Measurements from ENCODE around the gene CNTNAP4.
A peak's percentile ranks its signal among the peaks of the same experiment; 100 is the strongest.

Gene CNTNAP4

GRCh38 chr16:76500006-76500405 is 222.8 kb downstream of the CNTNAP4 start:
- DNase-seq: no peak

GRCh38 chr16:76502063-76502462 is 224.9 kb downstream of the CNTNAP4 start:
- DNase-seq: no peak

- DNase-seq: no peak
These were observed 225.4 kb downstream of the CNTNAP4 start for GRCh38 chr16:76502555-76502954.

DNA sequence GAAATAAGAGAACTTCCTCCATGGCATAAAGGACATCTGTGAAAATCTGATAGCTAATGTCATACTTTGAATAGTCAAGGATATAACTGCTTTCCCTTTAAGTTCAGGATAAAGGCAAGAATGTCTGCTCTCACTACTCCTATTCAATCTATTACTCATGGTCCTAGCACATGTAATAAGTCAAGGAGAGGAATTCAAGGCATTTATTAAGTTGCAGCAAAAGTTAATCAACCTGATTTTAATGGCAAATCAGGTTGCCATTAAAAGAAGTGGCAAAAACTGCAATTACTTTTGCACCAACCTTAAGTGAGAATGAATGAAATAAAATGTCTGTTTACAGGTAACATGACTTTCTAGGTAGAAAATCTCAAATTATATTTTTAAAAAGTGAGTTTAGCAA is 225.9 kb downstream of the CNTNAP4 start:
- DNase-seq: no peak

DNA sequence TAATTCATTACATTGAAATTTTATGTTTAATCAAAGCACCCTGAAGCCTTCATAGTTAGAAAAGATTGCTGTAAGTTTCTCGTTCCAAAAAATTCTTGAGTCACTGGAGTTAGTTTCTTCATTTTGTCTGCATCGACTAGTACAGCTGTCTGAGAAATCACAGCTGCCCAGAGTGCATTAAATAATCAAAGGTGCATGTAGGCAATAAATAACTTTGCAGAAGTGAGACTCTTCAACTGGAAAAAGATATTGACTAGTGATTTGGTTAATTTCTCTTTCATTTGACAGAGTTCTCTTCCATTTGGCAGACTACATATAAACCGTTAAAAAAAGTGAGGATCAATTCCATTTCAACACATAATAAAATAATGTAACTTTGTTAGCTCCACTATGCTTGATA is 234.0 kb downstream of the CNTNAP4 start:
- DNase-seq: no peak

- DNase-seq: no peak
These were observed 241.6 kb downstream of the CNTNAP4 start for GRCh38 chr16:76518781-76519180.

DNA sequence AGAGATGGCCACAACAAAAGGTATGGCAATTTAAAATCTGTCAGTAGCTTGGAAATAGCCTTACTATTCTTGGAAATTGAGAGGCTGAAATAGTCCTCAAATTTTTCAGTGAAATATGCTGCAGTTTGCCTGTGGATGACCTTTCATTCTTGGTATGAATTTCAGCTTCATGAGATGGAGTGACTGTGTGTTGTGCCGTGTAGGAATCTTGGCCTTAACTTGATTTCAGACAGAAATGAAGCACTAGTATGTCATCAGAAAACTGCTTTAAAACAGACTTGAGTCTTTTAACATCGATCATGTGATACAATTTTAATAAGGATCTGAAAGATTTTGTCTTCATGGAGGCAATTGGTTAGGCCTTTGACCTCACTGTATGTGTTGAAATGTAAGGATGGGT is 247.2 kb downstream of the CNTNAP4 start:
- DNase-seq: no peak

- no peak for DNase-seq
These were observed 247.6 kb downstream of the CNTNAP4 start for GRCh38 chr16:76524769-76525168.

- DNase-seq: no peak
These were observed 250.0 kb downstream of the CNTNAP4 start for GRCh38 chr16:76527244-76527643.

- DNase-seq: no peak
These were observed 251.9 kb downstream of the CNTNAP4 start for GRCh38 chr16:76529120-76529519.

DNA sequence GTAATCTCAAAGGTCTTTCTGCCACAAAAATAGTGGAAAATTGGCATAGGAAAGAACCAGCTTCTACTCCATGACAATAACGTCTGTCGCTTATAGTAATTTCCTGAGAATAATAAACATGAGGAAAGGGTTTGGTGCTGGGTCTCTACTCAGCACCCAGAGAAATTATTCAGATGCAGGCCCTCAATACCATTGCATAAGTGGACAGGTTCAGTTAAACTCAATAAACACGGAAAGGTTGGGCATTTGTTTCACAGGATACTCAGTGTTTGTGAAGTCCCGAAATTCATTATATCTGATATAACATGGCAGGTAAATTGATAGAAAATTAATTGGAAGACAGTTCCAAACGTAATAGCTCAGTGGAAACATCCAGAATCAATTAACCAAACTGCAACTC is 254.0 kb downstream of the CNTNAP4 start:
- DNase-seq: no peak

DNA sequence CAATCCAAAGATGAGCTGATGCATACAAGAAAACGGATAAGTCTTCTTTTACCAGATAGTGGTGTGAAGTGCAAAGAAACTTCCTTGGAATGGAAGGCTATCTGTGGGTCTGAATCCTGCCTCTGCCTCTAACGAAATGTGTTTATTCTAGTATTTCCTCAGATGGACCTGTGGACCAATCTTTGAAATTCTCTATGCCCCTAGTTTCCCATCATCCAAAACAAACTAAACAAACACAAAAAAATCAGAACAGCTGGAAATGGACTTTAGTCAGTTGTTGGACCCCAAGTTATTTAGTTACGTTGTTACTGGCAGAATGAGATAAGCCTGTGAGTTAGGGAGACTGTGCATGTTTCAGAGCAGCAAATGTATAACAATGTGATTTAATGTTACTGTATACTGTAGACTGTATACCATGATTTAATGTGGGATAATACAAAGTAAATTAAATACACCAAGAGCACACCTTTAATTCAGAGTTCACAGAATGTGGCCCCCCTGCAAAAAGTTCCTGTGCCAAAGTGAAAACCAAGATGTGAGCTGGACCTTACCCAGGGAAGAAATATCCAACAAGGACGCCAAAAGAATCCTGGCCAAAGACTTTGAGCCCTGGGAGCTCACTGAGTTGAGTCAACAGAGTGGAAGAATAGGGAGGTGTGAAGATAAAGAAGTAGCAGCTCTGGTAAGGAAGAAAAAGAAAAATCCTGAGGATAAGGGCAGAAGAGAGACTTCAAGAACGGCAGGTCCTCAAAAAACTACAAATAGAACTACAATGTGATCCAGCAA is 255.2 kb downstream of the CNTNAP4 start:
- DNase-seq: no peak

- DNase-seq: no peak
These were observed 262.4 kb downstream of the CNTNAP4 start for GRCh38 chr16:76539609-76540008.

DNA sequence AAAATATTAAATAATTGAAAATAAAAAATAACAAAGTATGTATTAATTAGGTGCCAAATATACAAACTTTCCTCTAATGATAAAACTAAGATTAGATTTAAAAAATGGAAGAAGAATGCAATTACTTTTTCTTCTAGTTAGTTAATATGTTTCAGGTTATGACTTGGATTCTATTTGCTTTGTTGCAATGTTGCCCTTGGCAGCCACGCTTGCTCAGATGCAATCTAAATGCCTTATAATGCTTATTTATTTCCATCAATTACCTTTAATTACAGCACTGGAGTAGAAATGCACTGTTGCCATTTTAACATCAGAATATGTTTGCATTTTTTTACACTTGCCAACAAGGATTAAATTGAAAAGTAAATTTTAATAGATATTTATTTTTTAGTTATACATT is 263.9 kb downstream of the CNTNAP4 start:
- no peak for DNase-seq

- no peak for DNase-seq
These were observed 288.3 kb downstream of the CNTNAP4 start for GRCh38 chr16:76565542-76565941.

- DNase-seq: no peak
These were observed 294.6 kb downstream of the CNTNAP4 start for GRCh38 chr16:76571755-76572154.

DNA sequence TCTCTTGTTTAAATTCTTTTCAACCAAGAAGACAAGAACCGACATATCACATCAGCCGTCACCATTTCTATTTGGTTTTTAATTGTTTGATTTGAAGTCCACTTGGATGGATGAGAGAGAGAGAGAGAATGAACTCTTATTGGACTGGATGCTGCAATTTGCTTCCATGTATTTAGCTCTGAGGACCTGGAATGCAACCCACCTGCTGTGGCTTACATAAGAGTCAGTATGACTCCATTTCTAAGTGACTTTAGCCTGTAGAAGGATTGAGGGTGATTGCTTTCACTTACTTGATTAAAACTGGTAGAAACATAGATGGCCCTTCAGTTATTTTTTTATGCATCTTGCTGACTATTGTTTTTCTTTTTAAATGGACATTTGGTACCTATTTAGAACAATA is 296.1 kb downstream of the CNTNAP4 start:
- DNase-seq: no peak

DNA sequence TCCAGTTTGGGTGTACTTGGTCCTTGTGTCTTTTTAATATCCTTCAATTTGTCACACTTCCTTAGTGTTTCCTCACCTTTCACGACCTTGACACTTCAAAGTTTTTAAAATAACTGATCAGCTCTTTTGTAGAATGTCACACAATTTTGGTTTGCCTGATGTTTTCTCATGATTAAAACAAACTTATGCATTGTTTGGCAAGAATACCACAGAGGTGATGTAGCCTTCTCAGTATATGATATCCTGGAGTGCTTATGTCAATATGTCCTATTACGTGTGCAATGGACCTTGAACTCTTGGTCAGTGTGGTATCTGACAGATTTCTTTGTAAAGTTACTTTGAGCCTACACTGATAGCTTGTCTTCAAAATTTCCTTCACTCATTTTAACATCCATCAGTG is 297.4 kb downstream of the CNTNAP4 start:
- no peak for DNase-seq

- no peak for DNase-seq
These were observed 299.3 kb downstream of the CNTNAP4 start for GRCh38 chr16:76576526-76576925.

- DNase-seq: no peak
These were observed 299.8 kb downstream of the CNTNAP4 start for GRCh38 chr16:76577003-76577402.

DNA sequence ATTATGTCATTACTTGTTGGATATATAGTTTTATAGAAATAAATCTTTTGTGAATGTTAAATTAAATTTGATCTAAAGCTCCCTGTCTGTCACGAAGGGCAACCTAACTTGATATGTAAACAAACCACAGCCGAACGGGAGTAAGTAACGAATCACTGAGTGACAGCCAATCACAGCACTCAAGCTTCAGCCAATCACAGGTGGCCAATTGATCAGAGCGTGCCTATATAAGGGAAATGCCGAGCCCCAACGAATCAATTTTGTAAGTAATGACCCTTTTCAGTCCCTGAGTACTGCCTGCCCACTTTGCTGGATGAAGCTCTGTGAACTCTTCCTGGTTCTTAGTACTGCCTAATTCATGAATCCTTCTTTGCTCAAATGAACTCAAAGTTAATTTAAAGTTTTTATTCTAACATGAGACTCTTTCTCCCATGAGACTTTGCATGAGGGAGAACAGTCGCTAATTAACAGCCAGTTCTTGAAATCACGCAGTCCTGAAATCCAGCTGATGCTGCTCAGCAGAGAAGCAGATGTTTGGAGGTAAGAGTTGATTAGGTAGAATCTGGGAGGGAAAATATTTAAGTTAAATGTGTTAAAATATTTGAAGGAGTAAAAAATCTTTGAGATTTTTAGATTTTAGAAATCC is 302.2 kb downstream of the CNTNAP4 start:
- DNase-seq: no peak

DNA sequence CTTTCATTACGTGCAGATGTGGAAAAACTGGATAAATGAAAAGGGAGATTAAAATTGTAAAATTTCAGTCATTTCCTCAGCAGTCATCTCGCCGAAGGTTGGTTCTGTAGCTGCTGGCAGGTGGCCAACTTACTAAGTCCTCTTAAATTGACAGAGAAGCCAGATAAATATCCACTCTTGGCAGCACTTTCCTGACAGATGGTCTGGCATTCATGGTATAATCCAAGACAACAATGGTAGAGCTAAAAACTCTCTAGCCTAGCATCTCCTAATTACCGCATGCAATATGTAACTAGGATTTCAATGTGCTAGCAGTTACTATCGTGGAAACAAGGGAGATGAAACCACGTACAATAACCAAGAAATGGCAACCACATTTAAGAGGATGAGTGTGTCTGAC is 306.3 kb downstream of the CNTNAP4 start:
- peak; percentile 10 to 50 for DNase-seq

- no peak for DNase-seq
These were observed 306.7 kb downstream of the CNTNAP4 start for GRCh38 chr16:76583945-76584344.

DNA sequence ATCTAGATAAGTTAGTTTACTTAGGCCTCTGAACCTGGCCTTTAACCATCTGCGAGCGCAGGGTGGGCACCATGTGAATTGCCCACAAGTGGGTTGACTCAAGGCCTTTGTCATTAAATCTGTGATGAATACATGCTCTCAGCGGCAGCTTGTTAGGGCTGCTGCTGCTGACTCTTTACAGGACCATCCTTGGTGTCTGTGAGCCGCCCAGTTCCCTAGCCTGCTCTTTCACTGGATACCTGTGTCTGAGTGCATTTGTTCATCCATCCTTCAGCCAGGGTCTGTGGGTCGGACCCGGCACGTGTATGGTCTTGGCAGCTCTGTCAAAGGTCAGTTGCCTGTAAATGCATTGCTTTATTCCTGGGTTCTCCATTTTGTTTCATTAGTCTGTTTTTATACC is 321.3 kb downstream of the CNTNAP4 start:
- DNase-seq: no peak

- DNase-seq: no peak
These were observed 330.1 kb downstream of the CNTNAP4 start for GRCh38 chr16:76607317-76607716.
